ENCODE data around the gene COG2. TPM values are rescaled to one million over a fixed set of nuclear protein-coding genes. Genes with fewer than 3 reads are reported as not detected.

COG2 gene
- 10 to 100 TPM; 16.2 to 35.8 (median 17.2) TPM for polyA plus RNA-seq
- long read RNA-seq, donor 1: 0 reads
- long read RNA-seq, donor 2, partial matches to known transcripts: 0 of 3 reads
- long read RNA-seq, donor 2, other reads (novel, unspliced or antisense): 0 of 3 reads
- long read RNA-seq, donor 3: 0 reads
- long read RNA-seq, donor 4, partial matches to known transcripts: 0 of 1 reads
- long read RNA-seq, donor 4, other reads (novel, unspliced or antisense): 0 of 1 reads
- long read RNA-seq, donor 5: 0 reads
- long read RNA-seq, donor 6, partial matches to known transcripts: 0 of 6 reads
- long read RNA-seq, donor 6, other reads (novel, unspliced or antisense): 0 of 6 reads
- long read RNA-seq, donor 7: 0 reads
- long read RNA-seq, donor 8, partial matches to known transcripts: 0 of 1 reads
- long read RNA-seq, donor 8, other reads (novel, unspliced or antisense): 0 of 1 reads
- long read RNA-seq, donor 9, partial matches to known transcripts: 0 of 2 reads
- long read RNA-seq, donor 9, other reads (novel, unspliced or antisense): 0 of 2 reads
- long read RNA-seq, donor 10, transcript COG2-202 (18 exons, 2,921 nt): major isoform, 7 of 10 reads
- long read RNA-seq, donor 10, partial matches to known transcripts: 0 of 10 reads
- long read RNA-seq, donor 10, other reads (novel, unspliced or antisense): 0 of 10 reads

DNA sequence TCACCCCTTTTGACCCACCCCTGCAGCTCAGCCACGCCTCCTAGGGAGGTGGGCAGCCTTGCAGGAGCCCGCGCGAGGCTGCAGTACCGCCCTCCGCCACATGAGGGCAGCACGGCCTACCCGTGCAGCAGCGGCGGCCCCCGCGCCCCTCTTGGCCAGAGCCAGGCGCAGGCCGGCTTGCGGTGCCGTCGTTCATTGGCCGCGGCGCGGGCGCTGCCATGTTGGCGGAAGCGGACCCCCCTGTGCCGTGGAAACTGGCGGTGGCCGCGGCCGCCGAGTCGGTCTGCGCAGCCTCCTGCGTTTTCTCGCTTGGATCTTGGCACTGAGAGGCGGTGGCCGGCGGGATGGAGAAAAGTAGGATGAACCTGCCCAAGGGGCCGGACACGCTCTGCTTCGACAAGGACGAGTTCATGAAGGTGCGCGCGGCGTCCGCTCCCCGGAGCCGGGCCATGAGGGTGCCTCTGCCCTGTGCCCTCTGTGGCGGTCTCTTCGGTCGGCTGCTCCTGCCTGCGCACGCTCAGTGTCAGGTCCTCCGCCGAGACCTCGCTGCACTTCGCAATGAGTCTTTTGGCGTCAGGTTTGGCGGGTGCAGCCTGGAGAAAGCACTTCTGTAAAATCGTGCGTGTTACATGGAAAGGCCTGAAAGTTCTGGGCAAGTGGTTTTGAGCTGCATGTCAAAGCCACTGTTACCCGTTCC lies at the start of gene COG2:
Gene COG2, plus strand, starts transcription at position 219 of the 697 bp plus-strand sequence. Its CDS starts 126 bp downstream, at position 345.
- Histone ChIP-seq H3K4me3 (ENCODE audit: low read depth in 1 of 3, low read length in 3 of 3) (peak within 1 kb of the TSS; percentile 48 to 82 (median 81)), H3K4me1 (ENCODE audit: control insufficient read depth in 3 of 3, insufficient read depth in 2 of 3, low read depth in 1 of 3, low read length in 2 of 3) (peaks cover 0 to 16% (median 0%) of the 10 kb centered on the region in 3 donors), H3K9me3 (ENCODE audit: control insufficient read depth in 2 of 2, insufficient read depth in 1 of 2, low read depth in 1 of 2, low read length in 1 of 2) (no peaks in the 10 kb centered on the region), H3K27ac (ENCODE audit: low read depth in 1 of 3, low read length in 2 of 3) (peak within 1 kb of the TSS; percentile 82 to 93 (median 85)), H3K27me3 (ENCODE audit: control insufficient read depth in 3 of 3, insufficient read depth in 3 of 3, low read length in 3 of 3) (peaks cover 0 to 4% (median 0%) of the 10 kb centered on the region in 3 donors), H3K36me3 (ENCODE audit: control insufficient read depth in 3 of 3, insufficient read depth in 2 of 3, low read depth in 1 of 3, low read length in 3 of 3) (peaks cover 0 to 3% (median 0%) of the 10 kb centered on the region in 3 donors)
- WGBS, 3 donors: 0 to 1% (median 0%) methylated on average over 55 to 62 of the region's 62 CpGs
- peak; percentile 92 to 98 for DNase-seq
- no peak for FAIRE-seq

DNA sequence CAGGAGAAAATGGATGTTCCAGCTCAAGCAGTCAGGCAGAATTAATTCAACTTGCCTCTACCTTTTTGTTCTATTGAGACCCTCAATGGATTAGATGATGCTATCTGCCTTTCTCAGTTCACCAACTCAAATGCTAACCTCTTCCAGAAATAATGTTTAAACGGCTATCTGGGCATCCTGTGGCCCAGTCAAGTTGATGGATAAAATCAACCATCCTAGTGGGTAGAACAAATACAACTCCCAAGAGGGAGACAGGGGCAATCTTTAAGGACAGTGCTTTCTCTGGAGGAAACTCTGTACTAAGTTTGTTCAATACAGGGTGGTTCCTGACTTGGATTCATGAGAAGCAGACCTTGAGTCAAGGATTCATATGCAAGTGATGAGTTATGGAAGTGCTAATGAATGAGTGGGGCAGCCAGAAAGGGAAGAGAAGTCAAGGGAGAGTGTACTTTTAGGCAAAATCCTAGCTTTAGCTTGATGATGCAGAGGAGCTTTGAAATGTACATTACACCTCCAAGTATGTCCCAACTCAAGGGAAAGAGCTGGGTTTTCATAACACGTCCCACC lies 49.4 kb upstream of the COG2 start:
- no peaks in the 10 kb centered on the region for H3K36me3 ChIP-seq (ENCODE audit: control insufficient read depth in 3 of 3, insufficient read depth in 2 of 3, low read depth in 1 of 3, low read length in 3 of 3)
- H3K9me3 ChIP-seq (ENCODE audit: control insufficient read depth in 2 of 2, insufficient read depth in 1 of 2, low read depth in 1 of 2, low read length in 1 of 2): no peaks in the 10 kb centered on the region
- DNase-seq (no peak), FAIRE-seq (no peak)
- peaks cover 0 to 3% (median 0%) of the 10 kb centered on the region in 3 donors for H3K27me3 ChIP-seq (ENCODE audit: control insufficient read depth in 3 of 3, insufficient read depth in 3 of 3, low read length in 3 of 3)
- 42 to 58% (median 43%) methylated on average over 2 of the region's 2 CpGs for WGBS, 3 donors
- no peak overlapping the region for H3K4me3 ChIP-seq (ENCODE audit: low read depth in 1 of 3, low read length in 3 of 3)
- H3K4me1 ChIP-seq (ENCODE audit: control insufficient read depth in 3 of 3, insufficient read depth in 2 of 3, low read depth in 1 of 3, low read length in 2 of 3): peaks cover 0 to 4% (median 0%) of the 10 kb centered on the region in 3 donors
- H3K27ac ChIP-seq (ENCODE audit: low read depth in 1 of 3, low read length in 2 of 3): no peak overlapping the region

DNA sequence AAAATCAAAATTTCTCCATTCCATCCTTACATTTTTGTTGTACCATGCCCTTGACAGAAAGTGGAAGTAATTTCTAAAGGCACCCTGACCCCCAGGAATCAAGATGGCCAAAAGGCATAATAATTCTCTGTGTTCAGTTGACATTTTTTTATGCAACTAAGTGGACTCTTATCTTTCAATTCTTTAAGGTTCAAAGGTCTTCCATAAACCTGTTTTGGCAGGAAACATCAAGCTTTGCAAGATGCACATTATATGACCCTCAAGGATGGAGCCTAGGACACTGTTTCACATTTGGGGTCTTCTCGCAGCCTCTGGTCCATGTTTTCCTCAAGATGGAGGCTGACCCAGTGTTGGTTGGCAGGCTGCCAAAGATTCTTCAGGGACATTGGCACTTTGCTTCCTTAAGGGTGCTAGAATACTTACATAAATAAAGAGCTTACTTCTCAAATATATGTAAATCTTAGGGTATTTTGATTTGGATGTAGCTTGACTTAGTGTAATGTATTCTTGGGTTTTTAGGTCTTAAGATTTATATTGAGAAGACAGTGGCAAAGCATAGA lies 48.0 kb upstream of the COG2 start:
- Histone ChIP-seq H3K36me3 (ENCODE audit: control insufficient read depth in 3 of 3, insufficient read depth in 2 of 3, low read depth in 1 of 3, low read length in 3 of 3) (no peaks in the 10 kb centered on the region), H3K9me3 (ENCODE audit: control insufficient read depth in 2 of 2, insufficient read depth in 1 of 2, low read depth in 1 of 2, low read length in 1 of 2) (no peaks in the 10 kb centered on the region), H3K27me3 (ENCODE audit: control insufficient read depth in 3 of 3, insufficient read depth in 3 of 3, low read length in 3 of 3) (peaks cover 0 to 5% (median 0%) of the 10 kb centered on the region in 3 donors), H3K4me1 (ENCODE audit: control insufficient read depth in 3 of 3, insufficient read depth in 2 of 3, low read depth in 1 of 3, low read length in 2 of 3) (peaks cover 0 to 4% (median 0%) of the 10 kb centered on the region in 3 donors), H3K27ac (ENCODE audit: low read depth in 1 of 3, low read length in 2 of 3) (no peak overlapping the region), H3K4me3 (ENCODE audit: low read depth in 1 of 3, low read length in 3 of 3) (no peak overlapping the region)
- DNase-seq: peak; percentile 26 to 53
- no peak for FAIRE-seq
- 64 to 79% (median 69%) methylated on average over 1 of the region's 1 CpG for WGBS, 3 donors

- peaks cover 0 to 5% (median 0%) of the 10 kb centered on the region in 3 donors for H3K27me3 ChIP-seq (ENCODE audit: control insufficient read depth in 3 of 3, insufficient read depth in 3 of 3, low read length in 3 of 3)
- no peak for DNase-seq
- no peak overlapping the region for H3K27ac ChIP-seq (ENCODE audit: low read depth in 1 of 3, low read length in 2 of 3)
- 68 to 87% (median 69%) methylated on average over 2 of the region's 2 CpGs for WGBS, 3 donors
- H3K9me3 ChIP-seq (ENCODE audit: control insufficient read depth in 2 of 2, insufficient read depth in 1 of 2, low read depth in 1 of 2, low read length in 1 of 2): peaks cover 0 to 2% of the 10 kb centered on the region in 2 donors
- FAIRE-seq: no peak
- no peaks in the 10 kb centered on the region for H3K36me3 ChIP-seq (ENCODE audit: control insufficient read depth in 3 of 3, insufficient read depth in 2 of 3, low read depth in 1 of 3, low read length in 3 of 3)
- no peak overlapping the region for H3K4me3 ChIP-seq (ENCODE audit: low read depth in 1 of 3, low read length in 3 of 3)
- peaks cover 0 to 4% (median 0%) of the 10 kb centered on the region in 3 donors for H3K4me1 ChIP-seq (ENCODE audit: control insufficient read depth in 3 of 3, insufficient read depth in 2 of 3, low read depth in 1 of 3, low read length in 2 of 3)
These were observed 47.1 kb upstream of the COG2 start for GRCh38 chr1:230595181-230595580.

DNA sequence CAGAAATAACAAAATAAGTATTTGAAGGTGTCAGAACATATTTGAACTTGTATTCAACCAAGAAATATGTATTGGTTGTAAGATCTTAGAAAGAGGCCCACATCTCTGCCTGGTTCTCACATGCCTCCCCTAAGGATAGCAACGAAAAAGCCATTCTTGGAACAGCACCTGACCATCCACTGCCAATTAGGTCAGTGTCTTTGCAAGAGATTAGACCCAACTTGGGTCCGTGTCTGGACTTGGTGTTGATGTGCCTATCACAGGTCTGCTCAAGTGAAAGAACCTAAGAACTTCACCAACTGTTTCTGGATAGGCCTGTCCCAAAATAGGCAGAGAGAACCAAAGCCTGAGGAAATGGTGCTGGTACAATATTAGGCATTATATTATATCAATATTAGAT lies 46.0 kb upstream of the COG2 start:
- Histone ChIP-seq H3K4me1 (ENCODE audit: control insufficient read depth in 3 of 3, insufficient read depth in 2 of 3, low read depth in 1 of 3, low read length in 2 of 3) (peaks cover 0 to 4% (median 0%) of the 10 kb centered on the region in 3 donors), H3K27ac (ENCODE audit: low read depth in 1 of 3, low read length in 2 of 3) (no peak overlapping the region), H3K4me3 (ENCODE audit: low read depth in 1 of 3, low read length in 3 of 3) (no peak overlapping the region), H3K9me3 (ENCODE audit: control insufficient read depth in 2 of 2, insufficient read depth in 1 of 2, low read depth in 1 of 2, low read length in 1 of 2) (peaks cover 0 to 3% of the 10 kb centered on the region in 2 donors), H3K27me3 (ENCODE audit: control insufficient read depth in 3 of 3, insufficient read depth in 3 of 3, low read length in 3 of 3) (peaks cover 0 to 5% (median 0%) of the 10 kb centered on the region in 3 donors), H3K36me3 (ENCODE audit: control insufficient read depth in 3 of 3, insufficient read depth in 2 of 3, low read depth in 1 of 3, low read length in 3 of 3) (no peaks in the 10 kb centered on the region)
- WGBS, 3 donors: 81 to 83% (median 81%) methylated on average over 2 of the region's 2 CpGs
- no peak for DNase-seq
- no peak for FAIRE-seq

DNA sequence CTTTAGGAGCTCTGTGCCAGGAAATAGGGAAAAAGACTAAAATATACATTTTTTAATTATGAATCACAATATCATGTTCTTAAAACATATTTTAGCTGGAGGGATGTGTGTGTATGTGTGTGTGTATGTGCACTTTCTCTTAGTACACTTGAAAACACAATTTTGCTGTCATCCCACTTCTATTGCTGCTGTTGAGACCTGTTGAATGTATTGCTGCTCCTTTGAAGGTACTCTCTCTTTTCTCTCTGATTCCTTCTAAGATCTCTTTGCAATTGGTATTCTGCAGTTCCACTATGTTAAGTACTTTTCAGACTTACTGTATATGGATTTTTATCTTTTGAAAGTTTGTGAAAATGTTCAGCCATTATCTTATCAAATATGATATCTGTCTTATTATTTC lies 43.5 kb upstream of the COG2 start:
- H3K4me1 ChIP-seq (ENCODE audit: control insufficient read depth in 3 of 3, insufficient read depth in 2 of 3, low read depth in 1 of 3, low read length in 2 of 3): peaks cover 0 to 4% (median 0%) of the 10 kb centered on the region in 3 donors
- H3K27ac ChIP-seq (ENCODE audit: low read depth in 1 of 3, low read length in 2 of 3): no peak overlapping the region
- no peak for FAIRE-seq
- H3K9me3 ChIP-seq (ENCODE audit: control insufficient read depth in 2 of 2, insufficient read depth in 1 of 2, low read depth in 1 of 2, low read length in 1 of 2): peaks cover 0 to 6% of the 10 kb centered on the region in 2 donors
- peaks cover 0 to 2% (median 0%) of the 10 kb centered on the region in 3 donors for H3K27me3 ChIP-seq (ENCODE audit: control insufficient read depth in 3 of 3, insufficient read depth in 3 of 3, low read length in 3 of 3)
- no peaks in the 10 kb centered on the region for H3K36me3 ChIP-seq (ENCODE audit: control insufficient read depth in 3 of 3, insufficient read depth in 2 of 3, low read depth in 1 of 3, low read length in 3 of 3)
- no peak for DNase-seq
- no peak overlapping the region for H3K4me3 ChIP-seq (ENCODE audit: low read depth in 1 of 3, low read length in 3 of 3)

GRCh38 chr1:230599926-230600656 lies 42.2 kb upstream of the COG2 start:
- peaks cover 0 to 2% (median 0%) of the 10 kb centered on the region in 3 donors for H3K27me3 ChIP-seq (ENCODE audit: control insufficient read depth in 3 of 3, insufficient read depth in 3 of 3, low read length in 3 of 3)
- DNase-seq: no peak
- peaks cover 0 to 6% of the 10 kb centered on the region in 2 donors for H3K9me3 ChIP-seq (ENCODE audit: control insufficient read depth in 2 of 2, insufficient read depth in 1 of 2, low read depth in 1 of 2, low read length in 1 of 2)
- no peak overlapping the region for H3K4me3 ChIP-seq (ENCODE audit: low read depth in 1 of 3, low read length in 3 of 3)
- no peak for FAIRE-seq
- peak overlapping the region in 1 of 3 donors; percentile 38 for H3K27ac ChIP-seq (ENCODE audit: low read depth in 1 of 3, low read length in 2 of 3)
- WGBS, 3 donors: 81 to 87% (median 82%) methylated on average over 4 of the region's 4 CpGs
- no peaks in the 10 kb centered on the region for H3K4me1 ChIP-seq (ENCODE audit: control insufficient read depth in 3 of 3, insufficient read depth in 2 of 3, low read depth in 1 of 3, low read length in 2 of 3)
- no peaks in the 10 kb centered on the region for H3K36me3 ChIP-seq (ENCODE audit: control insufficient read depth in 3 of 3, insufficient read depth in 2 of 3, low read depth in 1 of 3, low read length in 3 of 3)
